ENCODE measurements around the gene SUCLG1.
"Not testable (repeated sequence)": the region's sequence is repeated elsewhere in the genome, so short reads cannot be mapped to it uniquely, and the experiment has no call there.

The SUCLG1 gene

DNA sequence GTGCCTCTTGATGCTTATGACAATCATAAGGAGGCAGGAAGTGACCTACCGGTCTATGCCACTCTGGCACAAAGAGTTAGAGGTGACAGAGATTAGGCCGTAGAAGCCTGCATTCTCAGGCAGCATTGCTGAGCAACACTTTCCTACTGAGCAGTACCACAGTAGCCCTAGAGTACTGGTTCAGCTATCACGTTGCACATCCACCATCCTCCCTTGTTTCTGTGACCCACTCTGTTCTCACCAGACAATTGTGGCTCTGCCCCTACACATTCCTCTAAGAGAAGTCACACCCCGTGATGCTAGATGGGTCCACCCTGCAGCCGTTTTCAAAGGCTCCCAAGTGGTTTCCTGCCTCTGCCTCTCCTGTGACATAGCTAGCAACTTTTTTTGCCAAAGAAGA, 22.6 kb upstream of the SUCLG1 start:
- TF ChIP-seq ZNF274 (IDR thresholded peaks at IDR 0.05; ENCODE audit: low read depth, low read length), result no peak
- H3K4me3 ChIP-seq (ENCODE audit: low read length), result no peak overlapping the region

DNA sequence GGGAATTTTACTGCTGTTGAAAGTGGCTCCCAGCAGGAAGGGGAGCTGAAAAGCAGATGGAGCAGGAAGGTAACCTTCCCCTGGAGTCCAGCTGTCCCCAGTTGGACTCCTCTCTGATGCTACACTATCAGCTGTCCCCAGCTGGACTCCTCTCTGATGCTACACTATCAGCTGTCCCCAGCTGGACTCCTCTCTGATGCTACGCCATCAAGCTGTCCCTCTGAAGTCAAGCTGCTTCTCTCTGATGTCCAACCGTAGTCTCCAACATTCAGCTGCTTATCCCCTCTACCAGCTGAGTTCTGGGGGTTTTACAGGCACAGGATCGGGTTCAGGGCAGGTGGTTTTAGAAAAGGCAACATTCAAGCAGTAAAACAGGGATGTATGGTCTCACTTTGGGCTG, 19.8 kb upstream of the SUCLG1 start:
- H3K4me3 ChIP-seq (ENCODE audit: low read length), result no peak overlapping the region
- no peak for TF ChIP-seq ZNF274 (IDR thresholded peaks at IDR 0.05; ENCODE audit: low read depth, low read length)

- TF ChIP-seq ZNF274 (IDR thresholded peaks at IDR 0.05; ENCODE audit: low read depth, low read length), result no peak
- H3K4me3 ChIP-seq (ENCODE audit: low read length), result no peak overlapping the region
Observed at GRCh38 chr2:84477886-84478285, 18.8 kb upstream of the SUCLG1 start.

- no peak overlapping the region for H3K4me3 ChIP-seq (ENCODE audit: low read length)
- TF ChIP-seq ZNF274 (IDR thresholded peaks at IDR 0.05; ENCODE audit: low read depth, low read length), result no peak
Observed at GRCh38 chr2:84474176-84474575, 15.1 kb upstream of the SUCLG1 start.

- no peak for TF ChIP-seq ZNF274 (IDR thresholded peaks at IDR 0.05; ENCODE audit: low read depth, low read length)
- H3K4me3 ChIP-seq (ENCODE audit: low read length), result no peak overlapping the region
Observed at GRCh38 chr2:84472856-84473565, 13.9 kb upstream of the SUCLG1 start.

DNA sequence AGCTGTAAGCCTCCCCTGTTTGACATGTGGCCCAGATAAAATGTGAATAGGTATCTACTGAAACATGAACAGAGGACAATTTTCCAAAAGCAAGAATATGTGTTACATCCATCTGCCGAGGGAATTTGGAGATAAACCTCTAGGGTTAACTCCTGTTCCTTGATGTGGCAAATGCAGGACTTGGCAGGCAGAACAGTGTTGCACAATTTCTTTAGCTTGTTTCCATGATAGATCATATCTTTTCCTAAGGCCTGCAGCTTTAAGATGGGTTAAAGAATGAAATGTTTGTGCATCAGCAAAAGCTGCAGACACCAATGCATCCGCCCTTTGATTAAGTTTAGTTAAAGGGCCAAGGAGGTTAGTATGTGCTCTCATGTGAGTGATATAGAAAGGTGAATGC, 13.3 kb upstream of the SUCLG1 start:
- not testable (repeated sequence) for H3K4me3 ChIP-seq (ENCODE audit: low read length)

DNA sequence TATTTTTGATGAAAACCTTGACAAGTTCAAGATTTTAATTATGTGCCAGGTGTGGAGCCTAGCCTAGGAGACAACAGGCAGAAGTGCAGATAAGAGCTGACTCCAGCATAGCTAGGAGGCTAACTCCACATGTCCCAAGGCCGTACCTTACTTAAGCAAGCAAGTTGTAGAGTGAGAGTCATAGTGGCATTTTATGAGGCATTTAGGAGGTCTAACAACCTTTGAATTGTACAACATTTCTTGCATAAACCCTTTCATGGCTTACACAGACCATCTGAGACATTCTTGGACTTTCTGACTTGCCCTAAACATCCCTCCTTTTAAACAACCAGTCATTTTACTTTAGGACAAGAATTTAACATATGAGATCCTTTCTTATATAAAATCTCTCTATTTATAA, 8.3 kb upstream of the SUCLG1 start:
- no peak for TF ChIP-seq ZNF274 (IDR thresholded peaks at IDR 0.05; ENCODE audit: low read depth, low read length)
- no peak overlapping the region for H3K4me3 ChIP-seq (ENCODE audit: low read length)

DNA sequence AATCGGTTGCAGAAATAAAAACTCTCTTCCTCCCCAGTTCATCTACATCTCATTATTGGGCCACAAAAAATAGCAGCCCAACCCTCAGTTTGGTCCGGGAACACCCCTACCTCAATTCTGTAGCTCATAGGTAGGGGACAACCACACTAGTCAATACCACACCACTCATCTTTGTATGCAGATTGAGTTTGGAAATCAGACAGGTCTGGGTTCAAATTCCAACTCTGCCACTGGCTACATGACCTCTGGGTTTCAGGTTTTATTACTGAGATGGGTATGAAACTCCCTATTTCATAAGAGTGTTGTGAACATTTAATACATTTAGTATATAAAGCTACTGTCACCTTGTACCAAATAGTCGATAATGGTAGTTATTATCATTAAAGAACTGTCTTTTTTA, 2.2 kb upstream of the SUCLG1 start:
- no peak for TF ChIP-seq ZNF274 (IDR thresholded peaks at IDR 0.05; ENCODE audit: low read depth, low read length)
- no peak overlapping the region for H3K4me3 ChIP-seq (ENCODE audit: low read length)

DNA sequence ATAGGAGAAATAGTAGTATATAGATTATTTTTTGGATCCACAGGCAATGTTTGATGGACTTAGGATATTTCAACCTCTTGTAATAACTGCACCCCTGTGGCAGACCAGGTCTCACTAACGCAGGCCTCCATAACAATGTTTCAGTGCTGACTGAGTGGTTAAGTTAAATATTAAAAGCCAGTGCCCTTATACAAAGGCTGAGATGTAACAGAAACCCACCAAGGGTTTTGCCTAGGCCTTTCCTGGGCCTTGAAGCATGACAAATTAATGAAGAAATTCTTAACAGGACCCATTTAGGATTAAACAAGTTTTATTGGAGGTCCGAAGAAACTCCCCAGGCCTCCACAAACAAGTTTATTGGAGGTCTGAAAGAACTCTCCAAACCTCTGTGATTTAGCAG, 1.6 kb upstream of the SUCLG1 start:
- no peak for TF ChIP-seq ZNF274 (IDR thresholded peaks at IDR 0.05; ENCODE audit: low read depth, low read length)
- no peak overlapping the region for H3K4me3 ChIP-seq (ENCODE audit: low read length)

DNA sequence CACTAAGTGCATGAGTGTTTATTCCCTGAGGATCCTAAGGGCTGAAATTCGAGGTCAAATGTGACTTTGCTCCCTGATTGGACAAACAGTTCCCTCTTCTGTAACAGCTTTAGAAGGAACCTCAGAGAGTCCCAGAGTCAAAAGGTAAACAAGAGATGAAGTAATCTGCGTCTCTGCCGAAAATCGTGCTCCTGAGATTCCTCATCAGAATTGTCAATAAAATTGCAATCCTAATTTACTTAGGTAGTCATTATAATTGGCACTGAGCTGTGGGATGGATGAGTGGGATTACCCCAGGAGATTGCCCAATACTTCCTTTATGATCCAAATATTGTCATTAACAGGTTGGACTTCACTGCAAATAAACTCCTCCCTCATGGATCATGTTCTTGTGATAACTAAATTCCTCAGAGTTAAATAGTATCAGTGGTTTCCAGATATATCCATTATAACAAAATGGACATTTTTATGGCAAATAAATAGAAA, 907 bp upstream of the SUCLG1 start:
- peak overlapping the region; percentile 85 for H3K4me3 ChIP-seq (ENCODE audit: low read length)
- TF ChIP-seq ZNF274 (IDR thresholded peaks at IDR 0.05; ENCODE audit: low read depth, low read length), result no peak

- H3K4me3 ChIP-seq (ENCODE audit: low read length), result peak overlapping the region; percentile 85
- TF ChIP-seq ZNF274 (IDR thresholded peaks at IDR 0.05; ENCODE audit: low read depth, low read length), result no peak
Observed at GRCh38 chr2:84458551-84459017, 496 bp downstream of the SUCLG1 start.

GRCh38 chr2:84457686-84458085, 1.4 kb downstream of the SUCLG1 start:
- peak overlapping the region; percentile 85; the same call in 1 of the 2 replicates for H3K4me3 ChIP-seq (ENCODE audit: low read length)
- TF ChIP-seq ZNF274 (IDR thresholded peaks at IDR 0.05; ENCODE audit: low read depth, low read length), result no peak

DNA sequence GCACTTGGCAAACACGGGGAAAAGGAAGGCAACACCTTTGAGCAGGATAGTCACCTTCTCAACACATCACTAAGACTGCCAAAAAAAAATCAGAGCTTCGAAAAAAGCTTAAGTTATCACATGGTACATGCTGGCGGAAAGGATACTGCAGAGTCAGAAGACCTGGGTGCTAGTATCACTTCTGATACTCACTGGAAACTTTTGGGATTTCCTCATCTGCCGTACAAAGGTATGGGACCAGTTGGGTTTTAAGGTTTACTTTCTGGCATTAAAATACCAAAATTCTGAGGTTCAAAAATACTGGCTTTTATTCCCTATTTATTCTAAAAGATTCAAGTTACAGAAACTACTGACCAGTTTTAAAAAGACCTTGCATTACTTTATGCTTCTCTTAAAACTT, 2.9 kb downstream of the SUCLG1 start:
- TF ChIP-seq ZNF274 (IDR thresholded peaks at IDR 0.05; ENCODE audit: low read depth, low read length), result no peak

GRCh38 chr2:84454581-84454980, 4.5 kb downstream of the SUCLG1 start:
- TF ChIP-seq ZNF274 (IDR thresholded peaks at IDR 0.05; ENCODE audit: low read depth, low read length), result no peak
- H3K4me3 ChIP-seq (ENCODE audit: low read length), result no peak overlapping the region

More for the DNA sequence above, 2.9 kb downstream of the SUCLG1 start:
- no peak overlapping the region for H3K4me3 ChIP-seq (ENCODE audit: low read length)

GRCh38 chr2:84452624-84453023, 6.5 kb downstream of the SUCLG1 start:
- H3K4me3 ChIP-seq (ENCODE audit: low read length), result no peak overlapping the region
- no peak for TF ChIP-seq ZNF274 (IDR thresholded peaks at IDR 0.05; ENCODE audit: low read depth, low read length)

- H3K4me3 ChIP-seq (ENCODE audit: low read length), result no peak overlapping the region
- no peak for TF ChIP-seq ZNF274 (IDR thresholded peaks at IDR 0.05; ENCODE audit: low read depth, low read length)
Observed at GRCh38 chr2:84451579-84451978, 7.5 kb downstream of the SUCLG1 start.
